HEK293 (cell line): ENCODE measurements around the gene HBG2.

Experiments
- CTCF ChIA-PET: fragments of 350-600 bp; formaldehyde crosslinking; extraction: SDS; loops from one replicate; lab custom pipeline; 2021; ENCODE audit warnings: antibody characterized with exemption; lab: Yijun Ruan, JAX
- POLR2A ChIA-PET: fragments of 300-600 bp; formaldehyde crosslinking; extraction: SDS; loops from one replicate; lab custom pipeline; 2020; ENCODE audit warnings: antibody characterized with exemption, inconsistent platforms; lab: Yijun Ruan, JAX
- H3K27ac ChIP-seq: fragments of 200-500 bp; sonication (Bioruptor generic); 2 replicates; pipeline ENCODE4 v1.5.1; 2014; ENCODE audit warnings: low read depth, low read length, control low read depth, inconsistent platforms; ENCODE audit errors: extremely low read depth
- H3K36me3 ChIP-seq, 2 experiments: fragments of 200-500 bp in 1 of 2; sonication (Bioruptor generic) in 1 of 2; 1 replicate in 1 of 2; 2 replicates in 1 of 2; pipeline ENCODE4 v1.5.1; 2014 to 2017; ENCODE audit warnings: inconsistent platforms in 2 of 2, low read length in 2 of 2; ENCODE audit not compliant: control insufficient read depth in 2 of 2, insufficient read depth in 1 of 2
- H3K4me1 ChIP-seq: fragments of 200-500 bp; sonication (Bioruptor generic); 2 replicates; pipeline ENCODE4 v1.5.1; 2014; ENCODE audit warnings: mild to moderate bottlenecking, low read length, inconsistent platforms; ENCODE audit not compliant: control insufficient read depth, insufficient read depth
- H3K4me3 ChIP-seq: 2 replicates; pipeline ENCODE4 v1.5.1; 2011; ENCODE audit warnings: low read depth, mild to moderate bottlenecking, control low read depth, low read length, moderate library complexity
- H3K9me3 ChIP-seq: fragments of 200-500 bp; sonication (Bioruptor generic); 2 replicates; pipeline ENCODE4 v1.5.1; 2014; ENCODE audit warnings: low read depth, low read length, inconsistent platforms; ENCODE audit not compliant: control insufficient read depth, insufficient read depth
- PATZ1 ChIP-seq: fragments of 450-650 bp; formaldehyde crosslinking; IDR thresholded peaks from 2 replicates; pipeline ENCODE4 v1.5.1; 2016; ENCODE audit warnings: missing biosample characterization, missing genetic modification characterization
- SCRT2 ChIP-seq: fragments of 450-650 bp; formaldehyde crosslinking; IDR thresholded peaks from 2 replicates; pipeline ENCODE4 v1.5.1; 2016; ENCODE audit warnings: missing biosample characterization, missing genetic modification characterization
- TRIM28 ChIP-seq: IDR thresholded peaks from 2 replicates; pipeline ENCODE4 v1.6.1; 2011; ENCODE audit warnings: low read length, control low read depth, borderline replicate concordance
- TSHZ1 ChIP-seq: fragments of 450-650 bp; formaldehyde crosslinking; IDR thresholded peaks from 2 replicates; pipeline ENCODE4 v1.5.1; 2016; ENCODE audit warnings: missing biosample characterization, missing genetic modification characterization, borderline replicate concordance
- ZBTB7A ChIP-seq: fragments of 450-650 bp; formaldehyde crosslinking; IDR thresholded peaks from 2 replicates; pipeline ENCODE4 v1.5.1; 2016; ENCODE audit warnings: low read depth, missing biosample characterization, missing genetic modification characterization
- ZNF132 ChIP-seq: fragments of 450-650 bp; formaldehyde crosslinking; IDR thresholded peaks from 2 replicates; pipeline ENCODE4 v1.5.1; 2017; ENCODE audit warnings: missing biosample characterization, missing genetic modification characterization, borderline replicate concordance
- ZNF157 ChIP-seq: fragments of 450-650 bp; formaldehyde crosslinking; IDR thresholded peaks from 2 replicates; pipeline ENCODE4 v1.5.1; 2016; ENCODE audit warnings: missing biosample characterization, missing genetic modification characterization
- ZNF239 ChIP-seq: fragments of 450-650 bp; formaldehyde crosslinking; IDR thresholded peaks from 2 replicates; pipeline ENCODE4 v1.5.1; 2016; ENCODE audit warnings: missing biosample characterization, missing genetic modification characterization
- ZNF37A ChIP-seq: fragments of 450-650 bp; IDR thresholded peaks from 2 replicates; pipeline ENCODE4 v1.5.1; 2018; ENCODE audit warnings: missing biosample characterization, missing genetic modification characterization
- ZNF394 ChIP-seq: fragments of 450-650 bp; formaldehyde crosslinking; IDR thresholded peaks from 2 replicates; pipeline ENCODE4 v1.5.1; 2016; ENCODE audit warnings: missing biosample characterization, missing genetic modification characterization, mild to moderate bottlenecking, moderate library complexity, borderline replicate concordance
- ZNF473 ChIP-seq: fragments of 450-650 bp; formaldehyde crosslinking; IDR thresholded peaks from 2 replicates; pipeline ENCODE4 v1.5.1; 2017; ENCODE audit warnings: missing biosample characterization, missing genetic modification characterization
- ZNF501 ChIP-seq: fragments of 450-650 bp; formaldehyde crosslinking; IDR thresholded peaks from 2 replicates; pipeline ENCODE4 v1.5.1; 2016; ENCODE audit warnings: missing biosample characterization, missing genetic modification characterization
- ZNF530 ChIP-seq: fragments of 450-650 bp; formaldehyde crosslinking; IDR thresholded peaks from 2 replicates; pipeline ENCODE4 v1.5.1; 2016; ENCODE audit warnings: low read depth, missing biosample characterization, missing genetic modification characterization
- ZNF629 ChIP-seq: fragments of 450-650 bp; formaldehyde crosslinking; IDR thresholded peaks from 2 replicates; pipeline ENCODE4 v1.5.1; 2017; ENCODE audit warnings: missing biosample characterization, missing genetic modification characterization
- ZNF645 ChIP-seq: fragments of 450-650 bp; formaldehyde crosslinking; IDR thresholded peaks from 2 replicates; pipeline ENCODE4; 2016; ENCODE audit warnings: missing biosample characterization, missing genetic modification characterization
- ZNF677 ChIP-seq: fragments of 450-650 bp; IDR thresholded peaks from 2 replicates; pipeline ENCODE4 v1.5.0; 2018; ENCODE audit warnings: missing biosample characterization, mild to moderate bottlenecking, missing genetic modification characterization, moderate library complexity
- ZNF830 ChIP-seq: fragments of 450-650 bp; IDR thresholded peaks from 2 replicates; pipeline ENCODE4 v1.5.0; 2018; ENCODE audit warnings: missing biosample characterization, missing genetic modification characterization, low read depth, mild to moderate bottlenecking, moderate library complexity
- TF ChIP-seq, protein P1 (sequence below): fragments of 450-650 bp; formaldehyde crosslinking; IDR thresholded peaks from 2 replicates; pipeline ENCODE4 v1.5.1; 2016; ENCODE audit warnings: missing biosample characterization, missing genetic modification characterization

The HBG2 gene

DNA sequence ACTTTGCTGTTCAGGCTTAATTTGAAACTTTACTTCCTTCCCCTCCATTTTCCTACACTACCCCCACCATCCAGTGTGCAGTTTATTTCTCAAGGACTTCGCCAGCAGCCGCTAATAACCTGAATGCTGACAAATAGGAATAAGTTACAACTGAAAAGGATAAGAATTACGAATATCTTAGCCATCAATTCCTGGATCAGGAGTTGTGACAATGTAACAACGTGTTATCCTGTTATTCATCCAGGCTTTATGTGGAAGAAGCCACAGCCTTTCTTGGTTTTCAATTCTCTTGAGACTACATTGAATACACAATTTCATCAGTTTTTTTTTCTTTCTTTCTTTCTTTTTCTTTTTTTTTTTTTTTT lies 10.8 kb downstream of the HBG2 start:
- TF ChIP-seq ZNF629 (tag by site-specific recombination), result no peak
- no peak for TF ChIP-seq TRIM28
- TF ChIP-seq SCRT2, result no peak
- no peak for TF ChIP-seq ZBTB7A (tag by site-specific recombination)
- TF ChIP-seq ZNF394 (tag by site-specific recombination), result no peak
- no peak for TF ChIP-seq TSHZ1 (tag by site-specific recombination)
- TF ChIP-seq, protein P1, sequence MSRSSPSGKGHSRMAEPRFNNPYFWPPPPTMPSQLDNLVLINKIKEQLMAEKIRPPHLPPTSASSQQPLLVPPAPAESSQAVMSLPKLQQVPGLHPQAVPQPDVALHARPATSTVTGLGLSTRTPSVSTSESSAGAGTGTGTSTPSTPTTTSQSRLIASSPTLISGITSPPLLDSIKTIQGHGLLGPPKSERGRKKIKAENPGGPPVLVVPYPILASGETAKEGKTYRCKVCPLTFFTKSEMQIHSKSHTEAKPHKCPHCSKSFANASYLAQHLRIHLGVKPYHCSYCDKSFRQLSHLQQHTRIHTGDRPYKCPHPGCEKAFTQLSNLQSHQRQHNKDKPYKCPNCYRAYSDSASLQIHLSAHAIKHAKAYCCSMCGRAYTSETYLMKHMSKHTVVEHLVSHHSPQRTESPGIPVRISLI, result no peak
- TF ChIP-seq ZNF132 (tag by site-specific recombination), result no peak
- no peak for TF ChIP-seq PATZ1
- no peak for TF ChIP-seq ZNF530 (tag by site-specific recombination)
- no peak for TF ChIP-seq ZNF501 (tag by site-specific recombination)
- no peak for TF ChIP-seq ZNF157 (tag by site-specific recombination)
- no peak for TF ChIP-seq ZNF473 (tag by site-specific recombination)
- TF ChIP-seq ZNF645, result no peak
- TF ChIP-seq, all 188 proteins: peak for 0
- no peak overlapping the region for H3K27ac ChIP-seq
- no peaks in the 10 kb centered on the region for H3K9me3 ChIP-seq
- ChIA-PET CTCF (no interaction called here), POLR2A (no interaction called here)
- H3K4me3 ChIP-seq, result no peak overlapping the region
- H3K36me3 ChIP-seq, result no peaks in the 10 kb centered on the region
- H3K4me1 ChIP-seq, result no peaks in the 10 kb centered on the region

GRCh38 chr11:5242933-5243815 lies 11.4 kb downstream of the HBG2 start:
- CTCF ChIA-PET, result no interaction called here
- no peak overlapping the region for H3K27ac ChIP-seq
- no peaks in the 10 kb centered on the region for H3K36me3 ChIP-seq
- POLR2A ChIA-PET, result no interaction called here
- TF ChIP-seq ZNF239 (no peak), ZNF830 (tag by site-specific recombination) (no peak), ZNF677 (no peak), ZNF37A (tag by site-specific recombination) (no peak)
- no peaks in the 10 kb centered on the region for H3K4me1 ChIP-seq
- H3K4me3 ChIP-seq, result no peak overlapping the region
- H3K9me3 ChIP-seq, result no peaks in the 10 kb centered on the region
